GM19240 (cell line): ENCODE measurements around the gene LRRC46.

Source experiments
- DNase-seq: peaks from one replicate; pipeline ENCODE4 v3.0.0; 2011; ENCODE audit warnings: low spot score; ENCODE audit not compliant: insufficient read length

The LRRC46 gene, protein sequence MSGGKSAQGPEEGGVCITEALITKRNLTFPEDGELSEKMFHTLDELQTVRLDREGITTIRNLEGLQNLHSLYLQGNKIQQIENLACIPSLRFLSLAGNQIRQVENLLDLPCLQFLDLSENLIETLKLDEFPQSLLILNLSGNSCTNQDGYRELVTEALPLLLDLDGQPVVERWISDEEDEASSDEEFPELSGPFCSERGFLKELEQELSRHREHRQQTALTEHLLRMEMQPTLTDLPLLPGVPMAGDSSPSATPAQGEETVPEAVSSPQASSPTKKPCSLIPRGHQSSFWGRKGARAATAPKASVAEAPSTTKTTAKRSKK

GRCh38 chr17:47831003-47831933 is at the start of gene LRRC46, which contains the start of gene MRPL10:
LRRC46 (plus strand) TSS chr17:47831670; CDS start chr17:47831990, 320 bp downstream.
MRPL10 (minus strand) TSS chr17:47831541; CDS start chr17:47831511, 30 bp downstream.
- peak; percentile 99 for DNase-seq

GRCh38 chr17:47785538-47786123 is 45.8 kb upstream of the LRRC46 start:
- no peak for DNase-seq

DNA sequence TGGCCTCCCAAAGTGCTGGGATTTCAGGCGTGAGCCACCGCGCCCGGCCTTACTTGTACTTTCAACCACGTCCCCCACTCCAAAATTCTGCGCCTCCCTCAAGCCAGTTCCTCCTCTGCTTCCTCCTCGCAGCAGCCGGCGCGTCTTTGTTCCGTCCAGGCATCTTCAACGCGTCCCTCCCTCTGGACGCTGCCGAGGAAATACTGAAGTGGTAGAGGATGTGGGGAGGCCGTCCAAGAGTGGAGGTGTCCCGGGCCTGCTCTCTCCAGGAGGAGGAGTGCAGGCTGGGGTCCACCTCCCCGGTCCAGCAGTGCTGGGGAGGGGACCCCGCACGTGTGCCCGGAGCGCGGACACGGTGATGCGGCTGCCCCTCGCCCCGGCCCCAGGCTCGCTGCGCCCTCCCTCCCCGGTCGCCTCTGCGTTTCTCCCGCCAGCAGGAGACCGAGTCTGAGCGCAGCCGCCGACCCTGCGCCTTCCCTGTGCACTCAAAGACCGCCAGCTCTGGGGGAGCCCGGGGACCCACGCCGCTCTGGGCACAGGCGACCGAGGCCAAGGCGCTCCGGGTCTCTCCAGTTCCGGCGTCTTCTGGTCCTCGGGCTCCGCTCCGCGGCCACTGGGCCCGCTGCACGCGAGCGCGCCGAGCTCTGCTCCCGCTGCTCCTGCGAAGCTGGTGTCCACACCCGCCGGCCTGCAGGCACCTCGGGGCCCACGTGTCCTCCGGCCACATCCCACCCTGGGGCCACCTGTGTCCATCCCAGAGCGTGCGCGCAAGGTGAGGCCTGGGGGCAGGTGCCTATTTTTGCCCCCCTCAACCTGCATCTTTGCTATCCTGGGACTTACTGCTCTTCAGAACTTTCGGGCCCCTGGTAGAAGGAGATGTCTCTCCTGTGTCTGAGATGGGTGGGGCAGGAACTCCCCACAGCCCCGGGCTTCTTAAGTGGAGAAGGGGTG is 41.6 kb upstream of the LRRC46 start:
- DNase-seq = peak; percentile 38

GRCh38 chr17:47791025-47791424 is 40.4 kb upstream of the LRRC46 start:
- DNase-seq = no peak

DNA sequence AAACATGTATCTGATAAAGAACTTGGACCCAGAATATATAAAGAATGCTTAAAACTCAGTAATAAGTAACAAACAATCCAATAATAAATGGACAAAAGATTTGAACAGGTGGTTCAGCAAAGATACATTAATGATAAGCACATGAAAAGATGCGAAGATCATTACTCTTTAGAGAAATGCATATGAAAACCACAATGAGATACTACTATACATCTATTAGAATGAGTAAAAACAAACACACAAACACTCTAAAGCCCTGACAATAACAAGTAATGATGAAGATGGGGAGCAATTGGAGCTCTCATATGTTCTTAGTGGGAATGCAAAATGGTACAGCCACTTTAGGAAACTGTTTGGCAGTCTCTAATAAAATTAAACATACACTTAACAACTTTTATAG is 39.0 kb upstream of the LRRC46 start:
- DNase-seq = no peak

- no peak for DNase-seq
These were observed 38.5 kb upstream of the LRRC46 start for GRCh38 chr17:47792979-47793378.

DNA sequence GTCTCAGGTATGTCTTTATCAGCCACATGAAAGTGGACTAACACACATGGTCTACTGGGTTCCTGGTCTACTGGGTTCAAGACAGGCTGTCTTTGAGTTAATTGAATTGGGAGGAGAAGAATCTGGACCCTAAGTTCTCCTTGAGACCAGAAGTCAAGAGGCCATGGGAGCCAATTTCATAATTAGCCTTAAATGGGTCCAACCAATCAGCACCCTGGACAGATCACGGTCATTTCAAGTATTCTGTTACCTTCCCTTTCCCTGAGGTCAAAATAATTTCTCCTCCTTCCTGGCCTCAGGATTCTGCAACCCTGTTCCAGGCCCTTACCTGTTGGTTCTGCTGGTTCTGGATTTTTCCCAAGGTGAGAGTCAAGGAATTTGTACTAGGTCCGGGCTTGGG is 33.7 kb upstream of the LRRC46 start:
- DNase-seq = no peak

- DNase-seq = no peak
These were observed 30.8 kb upstream of the LRRC46 start for GRCh38 chr17:47800686-47801085.

DNA sequence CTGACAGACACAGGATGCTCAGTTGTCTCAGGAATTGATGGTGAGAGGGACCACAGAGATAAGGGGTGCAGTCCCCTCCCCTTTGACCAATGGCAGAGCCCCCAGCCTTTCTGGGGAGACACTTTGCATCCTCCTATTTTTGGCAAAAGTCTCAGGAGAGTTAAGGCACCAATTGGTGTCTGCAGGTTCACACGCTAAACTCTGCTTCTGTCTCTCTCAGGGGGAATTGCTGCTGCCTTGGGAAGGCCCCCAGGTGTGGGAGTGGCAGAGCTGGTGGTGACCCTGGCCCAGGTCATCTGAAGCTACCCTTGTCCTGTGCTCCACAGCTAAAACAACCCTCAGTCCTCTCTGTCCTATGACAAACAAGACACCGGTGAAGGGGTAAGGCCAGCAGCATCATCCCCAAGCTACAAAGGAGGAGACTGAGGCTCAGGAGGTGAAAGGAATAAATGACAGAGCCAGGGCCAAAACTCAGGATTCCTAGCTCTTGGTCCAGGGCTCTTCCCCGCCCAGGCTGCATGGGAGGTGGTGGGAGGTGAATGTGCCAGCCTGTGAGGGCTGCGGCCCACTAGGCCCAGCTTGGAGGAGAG is 30.2 kb upstream of the LRRC46 start:
- DNase-seq = no peak

- no peak for DNase-seq
These were observed 29.6 kb upstream of the LRRC46 start for GRCh38 chr17:47801906-47802305.

GRCh38 chr17:47802341-47803022 is 29.0 kb upstream of the LRRC46 start:
- DNase-seq = peak; percentile 82

DNA sequence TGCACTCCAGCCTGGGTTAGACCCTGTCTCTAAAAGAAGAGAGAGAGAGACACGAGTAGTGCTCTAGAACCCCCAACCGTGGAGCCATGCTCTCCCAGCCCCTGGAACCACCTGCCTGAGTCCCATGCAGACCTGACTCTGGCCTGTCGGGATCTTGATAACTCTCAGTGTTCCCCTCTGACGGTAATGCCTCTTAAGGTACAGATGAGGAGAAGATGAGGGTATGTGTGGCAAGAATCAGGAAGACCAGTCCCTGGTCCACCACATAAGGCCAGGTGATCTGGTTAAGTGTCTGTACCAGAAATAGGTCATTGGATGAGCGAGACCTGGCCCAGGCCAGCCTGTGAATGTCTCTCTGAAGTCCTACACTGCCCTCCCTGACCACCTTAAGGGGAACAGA is 28.3 kb upstream of the LRRC46 start:
- no peak for DNase-seq

DNA sequence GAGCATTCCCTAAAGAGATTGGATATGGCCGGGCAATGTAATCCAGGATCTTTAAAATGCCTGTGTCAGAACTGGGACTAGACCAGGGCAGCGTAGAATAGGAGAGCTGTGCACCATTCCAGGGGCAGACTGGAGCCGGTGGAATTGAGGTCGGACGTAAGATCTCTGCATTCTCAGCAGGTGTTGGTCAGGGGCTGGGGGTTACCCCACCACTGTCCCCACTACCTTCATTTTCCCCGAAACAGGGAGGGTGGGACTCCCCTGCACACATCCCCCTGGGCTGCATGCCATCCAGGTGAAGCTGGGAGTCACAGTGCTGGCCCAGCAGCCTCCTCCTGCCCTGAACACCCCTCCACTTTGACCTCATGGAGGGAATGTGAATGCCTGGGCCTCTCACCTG is 27.7 kb upstream of the LRRC46 start:
- DNase-seq = no peak

GRCh38 chr17:47804461-47804860 is 27.0 kb upstream of the LRRC46 start:
- no peak for DNase-seq

- DNase-seq = no peak
These were observed 25.2 kb upstream of the LRRC46 start for GRCh38 chr17:47806026-47806912.

- DNase-seq = no peak
These were observed 24.6 kb upstream of the LRRC46 start for GRCh38 chr17:47806913-47807255.

DNA sequence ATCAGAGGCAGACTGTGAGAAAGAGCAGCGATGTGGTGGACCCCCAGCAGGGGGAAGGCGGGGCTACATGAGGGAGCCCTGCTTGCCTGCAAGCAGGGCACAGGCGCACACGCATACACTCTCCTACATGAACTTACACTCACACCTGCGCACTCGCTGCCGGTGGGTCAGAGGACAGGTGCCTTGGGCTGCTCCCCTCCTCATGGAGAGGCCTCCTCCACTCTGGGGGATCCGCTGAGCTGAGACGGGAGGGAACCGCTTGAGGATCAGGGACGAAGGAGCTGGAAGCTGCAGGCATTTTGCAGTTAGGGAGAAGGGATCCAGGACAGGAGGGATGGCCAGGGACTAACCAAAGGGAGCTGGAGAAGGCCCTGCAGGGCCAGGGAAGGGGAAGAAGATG is 24.0 kb upstream of the LRRC46 start:
- no peak for DNase-seq

DNA sequence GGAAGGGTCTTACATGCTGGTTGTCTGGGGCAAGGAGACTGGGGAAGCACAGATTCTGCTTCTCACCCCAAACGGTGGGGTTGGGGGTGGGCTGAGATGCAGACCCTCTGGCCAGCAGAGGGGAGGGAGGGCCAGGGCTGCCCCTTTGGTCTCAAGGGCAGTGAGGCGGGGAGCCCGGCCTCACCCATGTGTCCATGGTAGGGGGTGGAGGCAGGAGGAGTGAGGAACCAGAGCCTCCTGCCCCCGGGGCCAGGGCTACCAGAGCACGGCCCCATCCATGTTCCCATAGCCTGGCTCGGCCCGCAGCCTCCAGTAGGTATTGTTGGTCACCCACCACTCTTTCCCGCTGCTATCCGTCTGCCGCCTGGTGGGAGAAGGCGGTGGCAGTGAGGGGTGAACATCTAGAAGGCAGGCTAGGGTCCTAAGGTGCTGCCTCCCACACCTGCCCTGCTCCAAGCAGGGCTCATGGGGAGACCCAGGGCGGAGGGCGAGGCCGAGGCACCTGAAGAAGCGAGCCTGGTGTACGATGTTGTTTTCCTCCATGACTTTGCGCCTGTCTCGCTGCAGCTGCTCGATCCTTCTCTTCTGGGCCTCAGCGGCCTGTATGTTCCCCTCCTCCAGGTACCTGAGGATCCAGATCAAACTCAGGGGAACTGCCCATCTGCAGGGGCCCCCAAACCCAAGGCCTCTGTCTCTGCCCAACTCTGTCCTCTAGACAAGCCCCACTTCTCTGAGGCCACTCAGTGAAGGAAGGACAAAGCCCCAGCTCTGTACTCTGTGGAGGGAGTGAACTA is 23.2 kb upstream of the LRRC46 start:
- DNase-seq = no peak
